WERI-Rb-1 (cell line): ENCODE results near the gene MEIOC.
"Not testable (repeated sequence)": the region's sequence is repeated elsewhere in the genome, so short reads cannot be mapped to it uniquely, and the experiment has no call there.

Experiments
- DNase-seq: peaks from one replicate; pipeline ENCODE4 v3.0.0-alpha.2; 2020
- H3K27ac ChIP-seq: fragments of 250-450 bp; sonication (Bioruptor Pico); 2 replicates; pipeline ENCODE4 v1.5.1; 2020; ENCODE audit warnings: mild to moderate bottlenecking, moderate library complexity
- H3K27me3 ChIP-seq: fragments of 250-450 bp; sonication (Bioruptor Pico); 2 replicates; pipeline ENCODE4 v1.5.1; 2021; ENCODE audit warnings: mild to moderate bottlenecking, low read depth, moderate library complexity; ENCODE audit not compliant: insufficient read depth, severe bottlenecking
- H3K36me3 ChIP-seq: fragments of 250-450 bp; sonication (Bioruptor Pico); 2 replicates; pipeline ENCODE4 v1.5.1; 2020; ENCODE audit warnings: mild to moderate bottlenecking, moderate library complexity
- H3K4me3 ChIP-seq: 2 replicates; pipeline ENCODE4 v1.5.1; 2011; ENCODE audit warnings: low read depth, mild to moderate bottlenecking, control low read depth, low read length
- H3K9me3 ChIP-seq: fragments of 250-450 bp; sonication (Bioruptor Pico); 2 replicates; pipeline ENCODE4 v1.5.1; 2021; ENCODE audit warnings: mild to moderate bottlenecking, moderate library complexity; ENCODE audit not compliant: severe bottlenecking
- CTCF ChIP-seq: IDR thresholded peaks from 2 replicates; pipeline ENCODE4 v1.5.1; 2011; ENCODE audit warnings: low read depth, mild to moderate bottlenecking, control low read depth, inconsistent platforms, low read length

MEIOC gene

GRCh38 chr17:44688200-44688599 is 31.9 kb downstream of the MEIOC start:
- Histone ChIP-seq H3K9me3 (no peaks in the 10 kb centered on the region), H3K4me3 (no peak overlapping the region), H3K36me3 (peaks cover 26% of the 10 kb centered on the region), H3K27ac (no peak overlapping the region), H3K27me3 (no peaks in the 10 kb centered on the region)
- TF ChIP-seq CTCF, result no peak
- DNase-seq, result no peak

GRCh38 chr17:44688675-44689476 is 32.6 kb downstream of the MEIOC start:
- no peaks in the 10 kb centered on the region for H3K27me3 ChIP-seq
- DNase-seq, result no peak
- peaks cover 21% of the 10 kb centered on the region for H3K36me3 ChIP-seq
- H3K4me3 ChIP-seq, result peak overlapping the region; percentile 93
- H3K27ac ChIP-seq, result peak overlapping the region; percentile 76
- H3K9me3 ChIP-seq, result no peaks in the 10 kb centered on the region
- no peak for TF ChIP-seq CTCF

- peak; percentile 96 for DNase-seq
- Histone ChIP-seq H3K36me3 (peaks cover 19% of the 10 kb centered on the region), H3K4me3 (peak within 1 kb of the TSS; percentile 93), H3K27ac (peak within 1 kb of the TSS; percentile 76), H3K9me3 (no peaks in the 10 kb centered on the region), H3K27me3 (no peaks in the 10 kb centered on the region)
- TF ChIP-seq CTCF, result no peak
Observed at GRCh38 chr17:44689477-44690217, 33.4 kb downstream of the MEIOC start, which contains the start of gene CCDC43. Gene CCDC43, minus strand, starts transcription at chr17:44689776. Its CDS starts 23 bp downstream, at chr17:44689753.

GRCh38 chr17:44690746-44691306 is 34.6 kb downstream of the MEIOC start:
- H3K27ac ChIP-seq, result peak overlapping the region; percentile 76
- peaks cover 19% of the 10 kb centered on the region for H3K36me3 ChIP-seq
- not testable (repeated sequence) for H3K27me3 ChIP-seq, H3K9me3 ChIP-seq, DNase-seq
- peak overlapping the region; percentile 93 for H3K4me3 ChIP-seq

GRCh38 chr17:44693609-44694008 is 37.3 kb downstream of the MEIOC start:
- peaks cover under 1% of the 10 kb centered on the region; the same call in 1 of the 2 replicates for H3K36me3 ChIP-seq
- no peaks in the 10 kb centered on the region for H3K27me3 ChIP-seq
- no peak overlapping the region for H3K27ac ChIP-seq
- H3K9me3 ChIP-seq, result no peaks in the 10 kb centered on the region
- DNase-seq, result no peak
- TF ChIP-seq CTCF, result no peak
- no peak overlapping the region for H3K4me3 ChIP-seq

GRCh38 chr17:44700288-44700687 is 44.0 kb downstream of the MEIOC start:
- H3K4me3 ChIP-seq, H3K9me3 ChIP-seq, DNase-seq, H3K27ac ChIP-seq, H3K27me3 ChIP-seq, H3K36me3 ChIP-seq: not testable (repeated sequence)
